Aorta (tissue), 5 donors: ENCODE measurements around the gene FAM117B. TPM values are rescaled to one million over a fixed set of nuclear protein-coding genes. Genes with fewer than 3 reads are reported as not detected.
"Not testable (repeated sequence)": the region's sequence is repeated elsewhere in the genome, so short reads cannot be mapped to it uniquely, and the experiment has no call there.

Experiments used
- ATAC-seq: fragments of 200-7000 bp; cut with Tn5 transposase; one replicate; pipeline ENCODE4 v1.9.1; 2022; ENCODE audit warnings: moderate library complexity; ENCODE audit not compliant: low FRiP score
- DNase-seq, 2 donors: peaks; one replicate each; pipeline ENCODE4 v3.0.0-alpha.2; 2020
- H3K27ac ChIP-seq, 2 donors: one replicate each; pipeline ENCODE4 v1.5.1; 2013; ENCODE audit warnings: low read length in 2 of 2, mild to moderate bottlenecking in 2 of 2, moderate library complexity in 2 of 2, control low read depth in 1 of 2, inconsistent platforms in 1 of 2, low read depth in 1 of 2
- H3K27me3 ChIP-seq, 2 donors: one replicate each; pipeline ENCODE4 v1.6.1; 2013; ENCODE audit warnings: control low read depth in 1 of 2, low read length in 1 of 2, mild to moderate bottlenecking in 1 of 2, moderate library complexity in 1 of 2; ENCODE audit not compliant: insufficient read depth in 2 of 2, control insufficient read depth in 1 of 2
- H3K36me3 ChIP-seq, 2 donors: one replicate each; pipeline ENCODE4 v1.6.1; 2013; ENCODE audit warnings: control low read depth in 1 of 2, low read length in 1 of 2, mild to moderate bottlenecking in 1 of 2; ENCODE audit not compliant: insufficient read depth in 2 of 2, control insufficient read depth in 1 of 2
- H3K4me1 ChIP-seq, 2 donors: one replicate each; pipeline ENCODE4 v1.6.1; 2013; ENCODE audit warnings: low read length in 2 of 2, control low read depth in 1 of 2, mild to moderate bottlenecking in 1 of 2, moderate library complexity in 1 of 2; ENCODE audit not compliant: insufficient read depth in 2 of 2, control insufficient read depth in 1 of 2
- H3K4me3 ChIP-seq, 2 donors: one replicate each; pipeline ENCODE4 v1.5.1; 2013; ENCODE audit warnings: low read length in 2 of 2, control low read depth in 1 of 2, mild to moderate bottlenecking in 1 of 2
- H3K9me3 ChIP-seq: one replicate; pipeline ENCODE4 v1.6.1; 2013; ENCODE audit warnings: mild to moderate bottlenecking, low read length; ENCODE audit not compliant: control insufficient read depth
- WGBS, 2 donors: extraction: QIAGEN DNeasy Blood & Tissue Kit; methylation state at CpG; one replicate each; pipeline ENCODE4 v1.1.7; 2013; 5-methylcytosine and 5-hydroxymethylcytosine counted together
- intact Hi-C, 2 donors: fragments of 100-400 bp; cut with DNase I; formaldehyde crosslinking; loops; one replicate each; pipeline versions ENCODE4 v1.14.2 to v1.15.0; 2022
- polyA plus RNA-seq, 2 donors: library from polyadenylated mRNA; stranded (reverse); fragments of 200-250 nt; gene quantifications; one replicate each; pipeline ENCODE4 v1.2.3, GENCODE V29; 2013
- total RNA-seq, 2 donors: library from RNA; stranded (reverse); fragmentation: NEBNext Ultra II Directional; extraction: Animal tissue kit (Norgen Biotek cat#: 25700); gene quantifications; one replicate each; pipeline ENCODE4 v1.2.1, GENCODE V29; 2021
- donor health status: healthy with polysubstance abuse.
- donor health status: Bipolar disorder and iron deficiency.
- donor health status: DM: no; HTN: no; CAD: no.
- donor health status: DM: no; HTN: no; CAD: no.
- donor health status: DM: yes; HTN: yes; CAD: no.

FAM117B gene
- total and polyA plus RNA-seq, 4 donors, result 2.5 to 8.4 (median 3.4) TPM

- H3K36me3 ChIP-seq, result no peaks in the 10 kb centered on the region
- peak; percentile 50 for ATAC-seq
Observed at GRCh38 chr2:202782940-202783558, 148.3 kb downstream of the FAM117B start.

DNA sequence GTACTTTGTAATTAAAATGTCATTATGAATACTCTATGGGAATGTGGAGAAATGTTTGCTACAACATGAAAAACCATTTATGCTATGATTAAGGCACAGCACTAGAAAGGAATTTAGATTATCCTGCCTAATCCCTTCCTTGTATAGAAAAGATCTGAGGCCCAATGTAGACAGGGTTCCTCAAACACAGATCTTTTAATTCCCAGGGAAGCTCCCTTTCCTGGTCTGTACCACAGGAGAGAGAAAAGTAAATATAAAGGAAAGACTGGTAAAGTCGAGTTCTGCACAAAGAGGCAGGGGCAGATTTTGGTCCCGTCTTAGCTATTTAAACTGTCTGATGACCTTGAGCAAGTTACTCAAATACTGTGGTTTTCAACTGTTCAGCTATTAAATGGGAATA lies 152.1 kb downstream of the FAM117B start:
- ATAC-seq, result no peak
- H3K27ac ChIP-seq, result no peak overlapping the region
- intact Hi-C loops, result no loop called here
- H3K9me3 ChIP-seq, result no peaks in the 10 kb centered on the region
- peaks cover 0 to 4% of the 10 kb centered on the region in 2 donors for H3K36me3 ChIP-seq
- WGBS, 2 donors, result 79 to 83% methylated on average over 2 of the region's 2 CpGs
- H3K4me1 ChIP-seq, result no peaks in the 10 kb centered on the region
- H3K4me3 ChIP-seq, result no peak overlapping the region
- no peak for DNase-seq
- no peaks in the 10 kb centered on the region for H3K27me3 ChIP-seq

More at GRCh38 chr2:202782940-202783558, 148.3 kb downstream of the FAM117B start:
- no peaks in the 10 kb centered on the region for H3K4me1 ChIP-seq
- intact Hi-C loops, result no loop called here
- no peak for DNase-seq
- no peaks in the 10 kb centered on the region for H3K9me3 ChIP-seq
- no peak overlapping the region for H3K4me3 ChIP-seq
- no peaks in the 10 kb centered on the region for H3K27me3 ChIP-seq
- WGBS, 2 donors, result 69 to 75% methylated on average over 3 of the region's 3 CpGs
- no peak overlapping the region for H3K27ac ChIP-seq

DNA sequence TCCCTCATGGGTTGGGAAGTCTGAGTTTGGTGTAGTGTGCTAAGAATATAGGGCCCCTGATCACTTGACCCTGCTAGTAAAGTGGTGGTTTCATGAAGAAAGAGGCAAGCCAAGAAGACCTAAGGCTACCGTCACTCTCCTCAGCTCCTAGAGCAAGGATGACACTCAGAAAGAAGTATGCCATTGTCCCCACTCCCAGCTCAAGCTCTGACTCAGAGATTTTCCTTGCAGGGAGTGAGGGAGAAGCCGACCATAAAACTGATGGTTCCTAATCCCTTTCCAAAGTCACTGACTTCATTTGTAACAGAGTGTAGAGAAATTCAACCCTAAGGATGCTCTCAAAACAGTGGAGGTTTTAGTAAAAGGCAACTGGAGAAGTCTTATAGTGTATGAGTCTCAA lies 155.9 kb downstream of the FAM117B start:
- 88 to 95% methylated on average over 2 of the region's 2 CpGs for WGBS, 2 donors
- H3K4me1 ChIP-seq, result no peaks in the 10 kb centered on the region
- ATAC-seq (no peak), DNase-seq (no peak)
- intact Hi-C loops, result no loop called here
- H3K27me3 ChIP-seq, result no peaks in the 10 kb centered on the region
- peaks cover 0 to 4% of the 10 kb centered on the region in 2 donors for H3K36me3 ChIP-seq
- H3K9me3 ChIP-seq, result no peaks in the 10 kb centered on the region
- H3K27ac ChIP-seq, result no peak overlapping the region
- H3K4me3 ChIP-seq, result no peak overlapping the region

GRCh38 chr2:202797944-202798343 lies 163.2 kb downstream of the FAM117B start:
- H3K4me1 ChIP-seq, result peaks cover 0 to 1% of the 10 kb centered on the region in 2 donors
- ATAC-seq, result no peak
- H3K9me3 ChIP-seq, result no peaks in the 10 kb centered on the region
- intact Hi-C loops, result no loop called here
- no peak overlapping the region for H3K4me3 ChIP-seq
- DNase-seq, result no peak
- H3K27me3 ChIP-seq, result no peaks in the 10 kb centered on the region
- no peak overlapping the region for H3K27ac ChIP-seq
- H3K36me3 ChIP-seq, result no peaks in the 10 kb centered on the region

- peak; percentile 87 for ATAC-seq
- intact Hi-C loops, result loop anchor here in 1 of 2 donors (10.0 kb wide), 1 partner anchor 171 kb away; the partner anchor contains the start of gene FAM117B
- H3K27ac ChIP-seq, result peak overlapping the region in 1 of 2 donors; percentile 79
- not testable (repeated sequence) for H3K36me3 ChIP-seq, H3K4me1 ChIP-seq, H3K27me3 ChIP-seq, H3K9me3 ChIP-seq, H3K4me3 ChIP-seq
- peak; percentile 71 to 80 for DNase-seq
- 14 to 17% methylated on average over 9 of the region's 9 CpGs for WGBS, 2 donors
Observed at GRCh38 chr2:202805911-202806310, 171.1 kb downstream of the FAM117B start.

DNA sequence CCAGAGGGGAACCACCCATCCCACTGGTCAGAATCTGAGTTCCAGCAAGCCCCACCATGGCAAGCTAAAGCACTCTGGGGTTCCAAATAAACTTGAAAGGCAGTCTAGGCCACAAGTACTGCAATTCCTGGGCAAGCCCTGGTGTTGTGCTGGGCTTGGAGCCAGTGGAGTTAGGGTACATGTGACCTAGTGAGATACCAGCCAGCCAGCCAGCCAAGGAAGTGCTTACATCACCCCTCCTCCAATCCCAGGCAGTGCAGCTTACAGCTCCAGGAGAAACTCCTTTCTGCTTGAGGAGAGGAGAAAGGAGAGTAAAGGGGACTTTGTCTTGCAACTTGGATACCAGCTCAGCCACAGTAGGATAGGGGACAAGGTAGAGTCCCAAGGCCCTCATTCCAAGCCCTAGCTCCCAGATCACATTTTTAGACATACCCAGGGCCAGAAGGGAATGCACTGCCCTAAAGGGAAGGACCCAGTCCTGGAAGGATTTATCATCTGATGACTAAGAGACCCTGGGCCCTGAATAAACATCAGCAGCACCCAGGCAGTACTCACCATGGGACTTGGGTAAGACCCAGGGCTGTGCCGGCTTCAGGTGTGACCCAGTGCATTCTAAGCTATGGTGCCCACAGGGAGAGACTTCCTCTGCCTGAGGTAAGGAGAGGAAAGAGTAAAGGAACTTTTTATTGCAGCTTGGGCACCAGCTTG lies 172.8 kb downstream of the FAM117B start:
- H3K4me1 ChIP-seq, H3K27me3 ChIP-seq, H3K9me3 ChIP-seq, H3K36me3 ChIP-seq, H3K4me3 ChIP-seq: not testable (repeated sequence)
- ATAC-seq (peak; percentile 95), DNase-seq (peak; percentile 89 to 92)
- H3K27ac ChIP-seq, result peak overlapping the region; percentile 31 to 96
- intact Hi-C loops, result loop anchor here in 1 of 2 donors (10.0 kb wide), 1 partner anchor 173 kb away; the partner anchor contains the start of gene FAM117B
- WGBS, 2 donors, result 6 to 10% methylated on average over 1 of the region's 1 CpG

DNA sequence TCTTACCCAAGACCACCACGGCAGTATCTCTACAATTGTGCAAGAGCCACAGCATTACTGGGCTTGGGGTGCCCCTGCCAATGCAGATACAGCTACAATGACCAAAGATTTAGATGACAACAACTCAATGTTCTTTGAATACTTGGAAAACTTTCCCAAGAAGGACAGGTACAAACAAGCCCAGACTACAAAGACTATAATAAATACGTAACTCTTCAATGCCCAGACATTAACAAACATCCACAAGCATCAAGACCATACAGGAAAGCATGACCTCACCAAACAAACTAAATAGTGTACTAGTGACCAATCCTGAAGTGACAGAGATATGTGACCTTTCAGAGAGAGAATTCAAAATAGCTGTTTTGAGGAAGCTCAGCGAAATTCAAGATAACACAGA lies 174.0 kb downstream of the FAM117B start:
- 92 to 93% methylated on average over 3 of the region's 3 CpGs for WGBS, 2 donors

DNA sequence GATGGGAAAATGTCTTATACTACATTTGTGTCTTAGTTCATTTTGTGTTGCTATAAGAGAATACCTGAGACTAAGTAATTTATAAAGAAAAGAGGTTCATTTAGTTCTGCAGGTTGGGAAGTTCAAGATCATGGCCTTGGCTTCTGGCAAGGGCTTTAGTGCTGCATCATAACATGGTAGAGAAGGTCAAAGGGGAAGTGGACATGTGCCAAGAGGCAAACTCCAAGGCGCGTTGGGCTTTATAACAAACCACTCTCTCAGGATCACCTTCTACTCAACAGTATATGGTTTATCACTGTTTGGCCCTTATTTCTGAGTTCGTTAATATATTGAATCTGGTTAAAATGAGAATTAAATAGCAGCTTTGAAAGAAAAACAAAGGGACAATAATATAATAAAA lies 178.6 kb downstream of the FAM117B start:
- DNase-seq (no peak), ATAC-seq (no peak)
- Histone ChIP-seq H3K9me3 (no peaks in the 10 kb centered on the region), H3K4me1 (peaks cover 0 to 3% of the 10 kb centered on the region in 2 donors), H3K4me3 (no peak overlapping the region), H3K36me3 (no peaks in the 10 kb centered on the region), H3K27me3 (no peaks in the 10 kb centered on the region), H3K27ac (no peak overlapping the region)
- intact Hi-C loops, result no loop called here
- 96 to 98% methylated on average over 3 of the region's 3 CpGs for WGBS, 2 donors

More for the DNA sequence above, 174.0 kb downstream of the FAM117B start:
- DNase-seq (no peak), ATAC-seq (no peak)
- Histone ChIP-seq H3K4me3 (no peak overlapping the region), H3K9me3 (no peaks in the 10 kb centered on the region), H3K27me3 (no peaks in the 10 kb centered on the region), H3K4me1 (peaks cover 4 to 5% of the 10 kb centered on the region in 2 donors), H3K27ac (no peak overlapping the region), H3K36me3 (no peaks in the 10 kb centered on the region)
- intact Hi-C loops, result loop anchor here in 1 of 2 donors (10.0 kb wide), 1 partner anchor 174 kb away; the partner anchor contains the start of gene FAM117B

DNA sequence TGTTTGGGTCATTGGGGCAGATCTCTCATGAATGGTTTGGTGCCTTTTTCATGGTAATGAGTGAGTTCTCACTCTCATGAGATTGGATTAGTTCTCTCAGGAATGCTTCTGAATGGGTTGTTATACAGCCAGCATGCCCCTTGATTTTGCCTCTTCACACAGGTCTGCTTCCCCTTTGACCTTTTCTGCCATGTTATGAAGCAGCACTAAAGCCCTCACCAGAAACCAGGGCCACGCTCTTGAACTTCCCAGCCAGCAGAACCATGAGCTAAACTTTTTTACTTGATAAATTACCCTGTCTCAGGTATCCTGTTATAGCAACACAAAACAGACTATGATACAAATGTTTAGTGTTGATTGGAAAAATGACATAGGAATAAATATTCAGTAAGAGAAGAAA lies 179.5 kb downstream of the FAM117B start:
- Histone ChIP-seq H3K36me3 (no peaks in the 10 kb centered on the region), H3K27ac (peak overlapping the region; percentile 15 to 51), H3K27me3 (no peaks in the 10 kb centered on the region), H3K9me3 (no peaks in the 10 kb centered on the region), H3K4me1 (peaks cover 0 to 3% of the 10 kb centered on the region in 2 donors), H3K4me3 (no peak overlapping the region)
- intact Hi-C loops, result no loop called here
- ATAC-seq (no peak), DNase-seq (no peak)
- 98 to 100% methylated on average over 1 of the region's 1 CpG for WGBS, 2 donors
